ENCODE data around the gene NOMO2. TPM values are rescaled to one million over a fixed set of nuclear protein-coding genes. Genes with fewer than 3 reads are reported as not detected.
"Not testable (repeated sequence)": the region's sequence is repeated elsewhere in the genome, so short reads cannot be mapped to it uniquely, and the experiment has no call there.

NOMO2 gene
- total and polyA plus RNA-seq, 10 of the 15 experiments (the other 5 are each of a cell fraction or from before 2014, with no cell fraction given): 30.2 to 110 (median 73.2) TPM

DNA sequence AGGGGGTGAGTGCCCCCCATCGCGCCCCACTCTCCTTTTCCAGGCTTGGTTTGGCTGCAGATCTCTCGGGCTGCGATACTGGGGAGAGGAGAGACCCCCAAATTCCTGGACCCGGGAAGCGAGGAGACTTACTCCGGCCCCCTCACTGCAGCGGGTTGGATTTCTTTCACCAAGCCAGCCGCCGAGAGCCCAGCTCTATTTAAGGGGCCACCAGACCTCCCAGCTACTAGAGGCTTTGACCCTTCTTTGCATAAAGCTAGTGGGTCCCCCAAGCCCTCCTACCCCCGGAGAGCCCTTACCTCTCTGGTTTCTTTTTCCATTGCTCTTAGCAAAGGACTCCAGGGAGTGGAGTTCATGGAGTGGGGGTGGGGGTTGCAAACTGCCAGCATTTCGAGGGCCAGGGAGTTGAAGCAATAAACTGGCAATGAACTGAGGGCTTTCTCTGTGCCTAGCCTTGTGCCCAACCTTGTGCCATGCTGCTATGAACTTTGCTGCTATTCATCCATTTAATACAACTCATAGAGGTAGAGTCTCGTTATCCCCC, 9.5 kb upstream of the NOMO2 start:
- DNase-seq (ENCODE audit: low read depth, low spot score); SMC1A ChIA-PET (ENCODE audit: uncharacterized antibody, unreplicated experiment); H3K9ac ChIP-seq (ENCODE audit: control insufficient read depth, insufficient read depth, low read length); H3K27me3 ChIP-seq (replicated peaks in 1 of 2; ENCODE audit: control insufficient read depth in 2 of 2, insufficient read depth in 2 of 2, low read length in 1 of 2); H2AFZ ChIP-seq (ENCODE audit: control insufficient read depth, low read depth, low read length); H3K4me3 ChIP-seq; FAIRE-seq; CTCF ChIA-PET; BruUV-seq (replicated peaks); RAD21 ChIA-PET (ENCODE audit: unreplicated experiment); H3K79me2 ChIP-seq (ENCODE audit: control insufficient read depth, insufficient read depth, low read length); in situ Hi-C loops (cut with MboI); intact Hi-C loops (cut with micrococcal nuclease; ENCODE audit: unreplicated experiment); H4K20me1 ChIP-seq (ENCODE audit: control insufficient read depth, insufficient read depth); ATAC-seq; H3K9me3 ChIP-seq (replicated peaks; ENCODE audit: control insufficient read depth, insufficient read depth, low read length); H3K4me2 ChIP-seq (ENCODE audit: control insufficient read depth, insufficient read depth); H3K27ac ChIP-seq (ENCODE audit: control insufficient read depth, insufficient read depth); H3K4me1 ChIP-seq (ENCODE audit: control insufficient read depth, insufficient read depth, low read length); H3K36me3 ChIP-seq (ENCODE audit: control insufficient read depth in 2 of 2, insufficient read depth in 2 of 2, low read length in 1 of 2); POLR2A ChIA-PET: not testable (repeated sequence)
- 17% methylated on average over 7 of the region's 13 CpGs for WGBS (ENCODE audit: insufficient coverage, insufficient replicate concordance, low lambda C conversion rate, missing lambda C conversion rate)

- FAIRE-seq; H3K27ac ChIP-seq (ENCODE audit: control insufficient read depth, insufficient read depth); H3K4me2 ChIP-seq (ENCODE audit: control insufficient read depth, insufficient read depth); intact Hi-C loops (cut with micrococcal nuclease; ENCODE audit: unreplicated experiment); H4K20me1 ChIP-seq (ENCODE audit: control insufficient read depth, insufficient read depth); H3K36me3 ChIP-seq (ENCODE audit: control insufficient read depth in 2 of 2, insufficient read depth in 2 of 2, low read length in 1 of 2); ATAC-seq; H3K9ac ChIP-seq (ENCODE audit: control insufficient read depth, insufficient read depth, low read length); SMC1A ChIA-PET (ENCODE audit: uncharacterized antibody, unreplicated experiment); H3K9me3 ChIP-seq (replicated peaks; ENCODE audit: control insufficient read depth, insufficient read depth, low read length); H3K4me1 ChIP-seq (ENCODE audit: control insufficient read depth, insufficient read depth, low read length); H3K79me2 ChIP-seq (ENCODE audit: control insufficient read depth, insufficient read depth, low read length); H3K27me3 ChIP-seq (replicated peaks in 1 of 2; ENCODE audit: control insufficient read depth in 2 of 2, insufficient read depth in 2 of 2, low read length in 1 of 2); RAD21 ChIA-PET (ENCODE audit: unreplicated experiment); DNase-seq (ENCODE audit: low read depth, low spot score); CTCF ChIA-PET; BruUV-seq (replicated peaks); POLR2A ChIA-PET; H2AFZ ChIP-seq (ENCODE audit: control insufficient read depth, low read depth, low read length); H3K4me3 ChIP-seq; in situ Hi-C loops (cut with MboI): not testable (repeated sequence)
- WGBS (ENCODE audit: insufficient coverage, insufficient replicate concordance, low lambda C conversion rate, missing lambda C conversion rate): 32% methylated on average over 10 of the region's 46 CpGs
Measured at GRCh38 chr16:18570529-18571306, 8.8 kb upstream of the NOMO2 start.

All from GM12878 (cell line).